Vagina (tissue), 2 donors: ENCODE measurements around the gene TIPIN.

Experiments
- CTCF ChIP-seq, 3 experiments: fragments of 450-650 bp in 2 of 3; fragments of 200-600 bp in 1 of 3; sonication (generic) in 1 of 3; IDR thresholded peaks; one replicate each; pipeline ENCODE4 v1.5.1; 2017 to 2019; ENCODE audit warnings: antibody characterized with exemption in 3 of 3, mild to moderate bottlenecking in 2 of 3, moderate library complexity in 2 of 3
- POLR2A ChIP-seq, 2 donors: fragments of 450-650 bp; IDR thresholded peaks; one replicate each; pipeline ENCODE4 v1.6.1; 2017; ENCODE audit warnings: antibody characterized with exemption in 2 of 2, mild to moderate bottlenecking in 2 of 2, moderate library complexity in 2 of 2
- POLR2AphosphoS5 ChIP-seq, 2 donors: sonication (generic); formaldehyde crosslinking; IDR thresholded peaks; one replicate each; pipeline ENCODE4 v1.9.0; 2017; ENCODE audit warnings: antibody characterized with exemption in 2 of 2, mild to moderate bottlenecking in 2 of 2, low read depth in 1 of 2; ENCODE audit not compliant: insufficient read depth in 1 of 2

- no peak for TF ChIP-seq POLR2AphosphoS5 (IDR thresholded peaks at IDR 0.05; ENCODE audit: insufficient read depth in 1 of 2, low read depth in 1 of 2)
- TF ChIP-seq CTCF (IDR thresholded peaks at IDR 0.05) = no peak
- no peak for TF ChIP-seq POLR2A (IDR thresholded peaks at IDR 0.05)
Measured at GRCh38 chr15:66389859-66390381, 33.4 kb upstream of the TIPIN start.
